DMS 273 treated with DMSO at 0.1 percent for 48 hours (cell line): ENCODE data around the gene CYP21A2.

Experiments used
- DNase-seq: peaks from one replicate; lab custom pipeline; 2025; lab: John Stamatoyannopoulos, UW

Gene CYP21A2

GRCh38 chr6:32083812-32084768, 45.9 kb downstream of the CYP21A2 start:
- DNase-seq = no peak

GRCh38 chr6:32084780-32085179, 46.6 kb downstream of the CYP21A2 start:
- no peak for DNase-seq

- DNase-seq = no peak
Measured at GRCh38 chr6:32085759-32086459, 47.7 kb downstream of the CYP21A2 start.

GRCh38 chr6:32086661-32087573, 48.7 kb downstream of the CYP21A2 start:
- no peak for DNase-seq

- DNase-seq = peak; percentile 39
Measured at GRCh38 chr6:32087574-32088486, 49.6 kb downstream of the CYP21A2 start.

- no peak for DNase-seq
Measured at GRCh38 chr6:32088487-32089049, 50.4 kb downstream of the CYP21A2 start.

GRCh38 chr6:32089082-32089828, 51.0 kb downstream of the CYP21A2 start:
- no peak for DNase-seq
